MCF 10A (cell line): ENCODE measurements around the gene CACNA2D1. TPM values are rescaled to one million over a fixed set of nuclear protein-coding genes. Genes with fewer than 3 reads are reported as not detected.

Source experiments
- BruUV-seq: library from RNA; stranded (reverse); fragments of 400-500 nt; replicated peaks from 2 replicates; lab custom pipeline; 2021; lab: Mats Ljungman, UMichigan
- CTCF ChIA-PET: fragments of 300-600 bp; sonication (Branson Sonifier 250); formaldehyde crosslinking; extraction: SDS; loops from one replicate; lab custom pipeline; 2021; ENCODE audit warnings: antibody characterized with exemption, inconsistent platforms; lab: Yijun Ruan, JAX
- POLR2A ChIA-PET: fragments of 300-600, 350-650 bp; sonication (Branson Sonifier 250); formaldehyde crosslinking; extraction: SDS; loops from one replicate; lab custom pipeline; 2020; ENCODE audit warnings: antibody characterized with exemption, inconsistent platforms; lab: Yijun Ruan, JAX
- DNase-seq: peaks from one replicate; pipeline ENCODE4 v3.0.0-alpha.2; 2018; ENCODE audit not compliant: unreplicated experiment
- H3K27ac Mint-ChIP-seq: one replicate; pipeline ENCODE4 v1.8.0; 2022; ENCODE audit warnings: mild to moderate bottlenecking, low read depth, mixed read lengths; ENCODE audit not compliant: unreplicated experiment
- H3K27me3 Mint-ChIP-seq: one replicate; pipeline ENCODE4 v1.8.0; 2022; ENCODE audit warnings: mixed read lengths; ENCODE audit not compliant: insufficient read depth, unreplicated experiment
- H3K36me3 Mint-ChIP-seq: one replicate; pipeline ENCODE4 v1.8.0; 2022; ENCODE audit warnings: mild to moderate bottlenecking, moderate library complexity, mixed read lengths; ENCODE audit not compliant: insufficient read depth, unreplicated experiment
- H3K4me1 Mint-ChIP-seq: one replicate; pipeline ENCODE4 v1.8.0; 2022; ENCODE audit warnings: mixed read lengths; ENCODE audit not compliant: insufficient read depth, unreplicated experiment
- H3K4me3 Mint-ChIP-seq: one replicate; pipeline ENCODE4 v1.8.0; 2022; ENCODE audit warnings: mild to moderate bottlenecking, moderate library complexity, mixed read lengths; ENCODE audit not compliant: unreplicated experiment
- H3K9me3 Mint-ChIP-seq: one replicate; pipeline ENCODE4 v1.8.0; 2022; ENCODE audit warnings: mixed read lengths; ENCODE audit not compliant: unreplicated experiment
- CTCF ChIP-seq: fragments of 200-600 bp; IDR thresholded peaks from one replicate; pipeline ENCODE4 v1.8.0; 2022; ENCODE audit warnings: antibody characterized with exemption, mild to moderate bottlenecking; ENCODE audit not compliant: unreplicated experiment
- intact Hi-C: fragments of 100-400 bp; cut with micrococcal nuclease; formaldehyde crosslinking; loops from 2 replicates; pipeline ENCODE4 v1.14.1; 2022
- total RNA-seq: library from RNA; stranded (reverse); gene quantifications from 2 replicates; pipeline ENCODE4 v1.2.3, GENCODE V29; 2022

The CACNA2D1 gene
- total RNA-seq, 1 experiment from 2014 or later, result not detected

GRCh38 chr7:82362129-82362706, 81.4 kb downstream of the CACNA2D1 start:
- no peak for DNase-seq
- no peak overlapping the region for H3K27ac Mint-ChIP-seq
- no TSS peak for BruUV-seq
- no peaks in the 10 kb centered on the region for H3K36me3 Mint-ChIP-seq
- H3K27me3 Mint-ChIP-seq, result peaks cover 67% of the 10 kb centered on the region
- no peak for TF ChIP-seq CTCF
- no peaks in the 10 kb centered on the region for H3K9me3 Mint-ChIP-seq
- no peaks in the 10 kb centered on the region for H3K4me1 Mint-ChIP-seq
- CTCF ChIA-PET, result interaction anchor here (0.6 kb wide), 1 partner anchor 1065 kb away, joined by 3 read pairs; no protein-coding TSS in a partner anchor
- POLR2A ChIA-PET, result no interaction called here
- H3K4me3 Mint-ChIP-seq, result no peak overlapping the region
- intact Hi-C loops, result no loop called here

GRCh38 chr7:82360591-82361368, 82.8 kb downstream of the CACNA2D1 start:
- Mint-ChIP-seq H3K27me3 (peaks cover 61% of the 10 kb centered on the region), H3K27ac (no peak overlapping the region), H3K9me3 (no peaks in the 10 kb centered on the region), H3K4me1 (no peaks in the 10 kb centered on the region), H3K4me3 (no peak overlapping the region), H3K36me3 (no peaks in the 10 kb centered on the region)
- ChIA-PET POLR2A (no interaction called here), CTCF (interaction anchor here (0.5 kb wide), 1 partner anchor 773 kb away, joined by 3 read pairs; no protein-coding TSS in a partner anchor)
- BruUV-seq, result no TSS peak
- intact Hi-C loops, result no loop called here
- no peak for DNase-seq
- no peak for TF ChIP-seq CTCF

GRCh38 chr7:82359426-82359825, 84.2 kb downstream of the CACNA2D1 start:
- intact Hi-C loops, result no loop called here
- H3K4me3 Mint-ChIP-seq, result no peak overlapping the region
- TF ChIP-seq CTCF, result no peak
- POLR2A ChIA-PET, result no interaction called here
- no peaks in the 10 kb centered on the region for H3K4me1 Mint-ChIP-seq
- CTCF ChIA-PET, result no interaction called here
- no peaks in the 10 kb centered on the region for H3K9me3 Mint-ChIP-seq
- no peak for DNase-seq
- no TSS peak for BruUV-seq
- peaks cover 55% of the 10 kb centered on the region for H3K27me3 Mint-ChIP-seq
- no peak overlapping the region for H3K27ac Mint-ChIP-seq
- H3K36me3 Mint-ChIP-seq, result no peaks in the 10 kb centered on the region

GRCh38 chr7:82358923-82359322, 84.7 kb downstream of the CACNA2D1 start:
- H3K36me3 Mint-ChIP-seq, result no peaks in the 10 kb centered on the region
- POLR2A ChIA-PET, result no interaction called here
- H3K4me1 Mint-ChIP-seq, result no peaks in the 10 kb centered on the region
- intact Hi-C loops, result no loop called here
- H3K9me3 Mint-ChIP-seq, result no peaks in the 10 kb centered on the region
- DNase-seq, result no peak
- no peak for TF ChIP-seq CTCF
- no peak overlapping the region for H3K27ac Mint-ChIP-seq
- no TSS peak for BruUV-seq
- peaks cover 50% of the 10 kb centered on the region for H3K27me3 Mint-ChIP-seq
- no peak overlapping the region for H3K4me3 Mint-ChIP-seq
- CTCF ChIA-PET, result no interaction called here
